ENCODE measurements around the gene CRACR2B.
A peak's percentile ranks its signal among the peaks of the same experiment; 100 is the strongest.

CRACR2B gene

GRCh38 chr11:843086-843734 is 15.5 kb downstream of the CRACR2B start:
- TF ChIP-seq, protein P1, sequence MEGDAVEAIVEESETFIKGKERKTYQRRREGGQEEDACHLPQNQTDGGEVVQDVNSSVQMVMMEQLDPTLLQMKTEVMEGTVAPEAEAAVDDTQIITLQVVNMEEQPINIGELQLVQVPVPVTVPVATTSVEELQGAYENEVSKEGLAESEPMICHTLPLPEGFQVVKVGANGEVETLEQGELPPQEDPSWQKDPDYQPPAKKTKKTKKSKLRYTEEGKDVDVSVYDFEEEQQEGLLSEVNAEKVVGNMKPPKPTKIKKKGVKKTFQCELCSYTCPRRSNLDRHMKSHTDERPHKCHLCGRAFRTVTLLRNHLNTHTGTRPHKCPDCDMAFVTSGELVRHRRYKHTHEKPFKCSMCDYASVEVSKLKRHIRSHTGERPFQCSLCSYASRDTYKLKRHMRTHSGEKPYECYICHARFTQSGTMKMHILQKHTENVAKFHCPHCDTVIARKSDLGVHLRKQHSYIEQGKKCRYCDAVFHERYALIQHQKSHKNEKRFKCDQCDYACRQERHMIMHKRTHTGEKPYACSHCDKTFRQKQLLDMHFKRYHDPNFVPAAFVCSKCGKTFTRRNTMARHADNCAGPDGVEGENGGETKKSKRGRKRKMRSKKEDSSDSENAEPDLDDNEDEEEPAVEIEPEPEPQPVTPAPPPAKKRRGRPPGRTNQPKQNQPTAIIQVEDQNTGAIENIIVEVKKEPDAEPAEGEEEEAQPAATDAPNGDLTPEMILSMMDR (IDR thresholded peaks at IDR 0.05; ENCODE audit: control extremely low read depth, extremely low read depth, low read depth, missing control alignments) = no peak
- DNase-seq (ENCODE audit: extremely low spot score) = no peak
- CTCF ChIA-PET = interaction anchor here (0.9 to 1.7 kb wide), 5 partner anchors 12 to 210 kb away, joined by 3 to 7 read pairs (median 3); partner anchors contain the start of gene PNPLA2
- POLR2A ChIA-PET = interaction anchor here (0.6 to 1.3 kb wide), 4 partner anchors 11 to 237 kb away, joined by 4 to 6 read pairs (median 5); partner anchors contain the start of genes CD151 and PNPLA2

DNA sequence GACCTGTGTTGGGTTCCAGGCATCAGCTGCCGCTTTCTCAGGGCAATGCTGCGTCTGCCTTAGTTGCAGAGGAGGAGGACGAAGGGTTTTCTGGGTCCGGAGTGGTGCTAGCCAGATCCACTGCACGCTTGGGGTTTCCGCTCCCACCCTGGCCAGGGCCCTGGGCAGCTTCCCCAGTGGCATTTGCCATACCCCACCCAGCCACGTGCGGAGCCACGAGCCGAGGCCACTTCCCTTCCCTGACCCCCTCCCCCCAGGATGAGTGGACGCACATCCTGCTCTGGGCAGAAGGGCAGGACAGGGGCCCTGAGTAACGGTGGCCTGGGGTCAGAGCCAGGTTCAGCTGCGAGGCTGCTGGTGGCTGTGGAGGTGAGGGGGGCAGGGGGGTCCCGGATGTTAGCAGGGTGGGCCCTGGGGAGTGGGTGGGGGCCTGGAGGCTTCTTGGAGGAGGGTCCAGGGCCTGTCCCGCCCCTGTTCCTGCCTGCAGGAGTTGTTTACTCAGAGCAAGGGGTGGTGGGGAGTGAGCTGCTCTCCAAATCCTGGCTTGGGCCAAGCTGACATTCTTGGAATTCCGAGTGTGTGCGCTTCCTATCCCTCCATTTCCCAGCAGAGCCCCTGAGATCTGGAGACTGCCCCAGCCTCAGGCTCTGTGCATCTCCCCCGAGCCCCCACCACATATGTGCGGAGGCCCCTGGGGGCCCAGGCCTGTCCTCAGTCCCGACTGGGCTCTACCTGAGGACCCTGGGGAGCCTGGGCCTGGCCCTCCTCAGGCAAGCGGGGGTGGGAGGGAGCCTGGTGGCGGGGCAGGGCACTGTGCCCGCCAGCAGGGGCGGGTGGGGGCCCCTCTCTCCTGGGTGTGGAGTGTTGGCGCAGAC is 16.3 kb downstream of the CRACR2B start:
- TF ChIP-seq, protein P1 (IDR thresholded peaks at IDR 0.05; ENCODE audit: control extremely low read depth, extremely low read depth, low read depth, missing control alignments) = no peak

DNA sequence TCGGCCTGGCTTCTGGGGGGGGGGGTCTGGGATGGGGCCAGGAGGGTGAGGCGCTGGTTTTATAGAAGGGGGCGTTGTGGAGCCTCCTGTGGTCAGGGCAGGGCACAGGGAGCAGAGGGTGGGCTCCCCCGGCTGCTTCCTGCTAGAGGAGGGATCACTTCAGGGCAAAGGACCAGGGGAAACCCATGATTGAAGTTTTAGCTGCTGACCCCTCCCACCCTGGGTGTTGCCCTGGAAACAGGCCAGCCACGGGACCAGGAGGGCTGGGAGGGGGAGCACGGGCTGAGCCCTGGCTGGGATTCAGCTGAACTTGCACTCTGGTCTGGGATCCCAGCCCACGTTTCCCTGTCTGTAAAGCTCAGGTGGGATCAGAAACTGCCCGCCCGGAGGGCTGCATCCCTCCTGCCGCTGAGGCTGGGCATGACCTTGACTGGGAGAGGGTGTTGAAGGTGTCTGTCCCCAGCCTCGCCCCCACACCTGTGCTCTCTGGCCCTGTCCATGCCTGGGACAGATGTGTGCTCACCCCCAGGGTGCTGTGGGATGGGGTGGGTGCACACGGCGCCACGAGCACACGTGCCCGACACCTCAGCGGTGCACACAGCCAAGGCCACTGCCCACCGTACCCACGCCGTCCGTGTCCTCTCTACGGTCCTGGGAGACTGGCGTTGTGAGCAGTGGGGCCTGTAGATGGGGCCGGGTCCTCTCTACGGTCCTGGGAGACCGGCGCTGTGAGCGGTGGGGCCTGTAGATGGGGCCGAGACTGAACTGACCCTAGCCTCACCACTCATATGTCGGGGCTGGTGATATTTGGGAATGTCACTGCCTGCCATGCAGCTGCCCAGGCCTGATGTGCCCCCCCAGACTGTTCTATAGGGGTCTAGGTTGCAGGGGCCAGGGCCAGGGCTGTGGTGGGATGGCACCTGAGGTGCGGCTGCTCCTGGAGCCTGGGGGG is 17.2 kb downstream of the CRACR2B start:
- CTCF ChIA-PET = interaction anchor here (1.2 kb wide), 1 partner anchor 207 kb away, joined by 5 read pairs; no protein-coding TSS in a partner anchor
- peak; percentile 63 for DNase-seq (ENCODE audit: extremely low spot score)

More for the DNA sequence above, 16.3 kb downstream of the CRACR2B start:
- DNase-seq (ENCODE audit: extremely low spot score) = no peak
- POLR2A ChIA-PET = interaction anchor here (0.6 to 1.3 kb wide), 3 partner anchors 10 to 236 kb away, joined by 4 to 6 read pairs (median 5); partner anchors contain the start of gene CD151
- CTCF ChIA-PET = interaction anchor here (1.2 to 1.7 kb wide), 3 partner anchors 13 to 209 kb away, joined by 3 to 5 read pairs (median 3); no protein-coding TSS in a partner anchor

GRCh38 chr11:845872-846495 is 18.3 kb downstream of the CRACR2B start:
- ChIA-PET CTCF (interaction anchor here (1.1 to 3.7 kb wide), 4 partner anchors 8 to 205 kb away, joined by 3 to 48 read pairs (median 10); no protein-coding TSS in a partner anchor), POLR2A (no interaction called here)
- DNase-seq (ENCODE audit: extremely low spot score) = no peak
- TF ChIP-seq, protein P1 (IDR thresholded peaks at IDR 0.05; ENCODE audit: control extremely low read depth, extremely low read depth, low read depth, missing control alignments) = no peak

More for the DNA sequence above, 17.2 kb downstream of the CRACR2B start:
- POLR2A ChIA-PET = no interaction called here
- TF ChIP-seq, protein P1 (IDR thresholded peaks at IDR 0.05; ENCODE audit: control extremely low read depth, extremely low read depth, low read depth, missing control alignments) = no peak

- POLR2A ChIA-PET = no interaction called here
- DNase-seq (ENCODE audit: extremely low spot score) = no peak
- CTCF ChIA-PET = interaction anchor here (1.1 to 3.7 kb wide), 9 partner anchors 8 to 204 kb away, joined by 3 to 48 read pairs (median 7); no protein-coding TSS in a partner anchor
Measured at GRCh38 chr11:846496-847098, 18.9 kb downstream of the CRACR2B start.

More at GRCh38 chr11:846496-847098, 18.9 kb downstream of the CRACR2B start:
- TF ChIP-seq, protein P1 (IDR thresholded peaks at IDR 0.05; ENCODE audit: control extremely low read depth, extremely low read depth, low read depth, missing control alignments) = no peak

Data from GM10248 (cell line).